DOHH2 (cell line): ENCODE results near the gene CATSPER4.

Experiments
- H3F3A ChIP-seq: fragments of 200-600 bp; sonication (generic), shearing (Covaris generic); 2 replicates; pipeline ENCODE4 v1.6.0; 2016; ENCODE audit warnings: antibody characterized with exemption, mild to moderate bottlenecking; ENCODE audit not compliant: control insufficient read depth, insufficient read depth
- H3K27ac ChIP-seq: fragments of 200-600 bp; sonication (generic); 2 replicates; pipeline ENCODE4 v1.5.1; 2014; ENCODE audit warnings: low read depth, mild to moderate bottlenecking, low read length, moderate library complexity
- H3K27me3 ChIP-seq: fragments of 200-600 bp; sonication (generic); 2 replicates; pipeline ENCODE4 v1.6.1; 2014; ENCODE audit warnings: mild to moderate bottlenecking, low read length, mixed read lengths; ENCODE audit not compliant: control insufficient read depth
- H3K36me3 ChIP-seq: fragments of 200-600 bp; sonication (generic); 2 replicates; pipeline ENCODE4 v1.6.1; 2014; ENCODE audit warnings: mild to moderate bottlenecking, low read length, moderate library complexity, mixed read lengths; ENCODE audit not compliant: control insufficient read depth
- H3K4me1 ChIP-seq: fragments of 200-600 bp; sonication (generic); 2 replicates; pipeline ENCODE4 v1.6.1; 2014; ENCODE audit warnings: mild to moderate bottlenecking, low read length, mixed read lengths; ENCODE audit not compliant: control insufficient read depth
- H3K4me2 ChIP-seq: fragments of 200-600 bp; sonication (generic); 2 replicates; pipeline ENCODE4 v1.6.0; 2014; ENCODE audit warnings: mild to moderate bottlenecking, low read length, moderate library complexity
- H3K4me3 ChIP-seq: fragments of 200-600 bp; sonication (generic); 2 replicates; pipeline ENCODE4 v1.5.1; 2014; ENCODE audit warnings: mild to moderate bottlenecking, low read length, mixed read lengths
- H3K79me2 ChIP-seq: fragments of 200-600 bp; sonication (generic); 2 replicates; pipeline ENCODE4 v1.6.1; 2014; ENCODE audit warnings: mild to moderate bottlenecking, low read length, mixed read lengths; ENCODE audit not compliant: control insufficient read depth
- H3K9me2 ChIP-seq: fragments of 200-600 bp; sonication (generic); replicated peaks from 2 replicates; pipeline ENCODE4 v1.6.1; 2014; ENCODE audit warnings: mild to moderate bottlenecking, low read length, mixed read lengths; ENCODE audit not compliant: control insufficient read depth
- H3K9me3 ChIP-seq: fragments of 200-600 bp; sonication (generic); 2 replicates; pipeline ENCODE4 v1.6.1; 2014; ENCODE audit warnings: antibody characterized with exemption, low read length, mixed read lengths; ENCODE audit not compliant: control insufficient read depth, insufficient read depth
- H4K20me1 ChIP-seq: fragments of 200-600 bp; sonication (generic); 2 replicates; pipeline ENCODE4 v1.6.0; 2014; ENCODE audit warnings: low read depth, mild to moderate bottlenecking, antibody characterized with exemption, low read length, moderate library complexity; ENCODE audit not compliant: control insufficient read depth, insufficient read depth
- CTCF ChIP-seq: fragments of 200-600 bp; sonication (generic); IDR thresholded peaks from one replicate; pipeline ENCODE4 v1.5.1; 2014; ENCODE audit warnings: antibody characterized with exemption, mild to moderate bottlenecking, low read depth, low read length; ENCODE audit not compliant: poor library complexity, severe bottlenecking
- EZH2phosphoT487 ChIP-seq: fragments of 200-600 bp; sonication (generic); IDR thresholded peaks from 2 replicates; pipeline ENCODE4 v1.6.1; 2017; ENCODE audit warnings: borderline replicate concordance, mild to moderate bottlenecking, antibody characterized with exemption, low read length, moderate library complexity, mixed read lengths

CATSPER4 gene

GRCh38 chr1:26190373-26190987 lies at the start of gene CATSPER4:
Gene CATSPER4 (plus strand): TSS chr1:26190602. CDS start chr1:26190628, 26 bp downstream.
- Histone ChIP-seq H3K4me1 (no peaks in the 10 kb centered on the region), H3K9me3 (no peaks in the 10 kb centered on the region), H3K27me3 (peaks cover 6% of the 10 kb centered on the region; the same call in 1 of the 2 replicates), H3K79me2 (no peaks in the 10 kb centered on the region), H3F3A (no peaks in the 10 kb centered on the region), H3K4me2 (no peak within 1 kb of the TSS), H4K20me1 (no peaks in the 10 kb centered on the region), H3K36me3 (no peaks in the 10 kb centered on the region), H3K9me2 (no peaks in the 10 kb centered on the region), H3K4me3 (no peak within 1 kb of the TSS), H3K27ac (no peak within 1 kb of the TSS)
- TF ChIP-seq EZH2phosphoT487 = no peak
- TF ChIP-seq CTCF = peak; percentile 35

GRCh38 chr1:26142159-26142558 lies 48.2 kb upstream of the CATSPER4 start:
- Histone ChIP-seq H3K4me2 (no peak overlapping the region), H3F3A (0 out of 2 replicates have a peak, but pooled peaks cover 4% of the 10 kb centered on the region), H3K4me1 (peaks cover 7% of the 10 kb centered on the region), H4K20me1 (no peaks in the 10 kb centered on the region; the same call in 1 of the 2 replicates), H3K9me2 (no peaks in the 10 kb centered on the region), H3K79me2 (no peaks in the 10 kb centered on the region), H3K9me3 (no peaks in the 10 kb centered on the region), H3K4me3 (no peak overlapping the region), H3K27ac (no peak overlapping the region), H3K27me3 (no peaks in the 10 kb centered on the region), H3K36me3 (no peaks in the 10 kb centered on the region)
- TF ChIP-seq CTCF (no peak), EZH2phosphoT487 (no peak)

- Histone ChIP-seq H3K4me3 (no peak overlapping the region), H3K4me1 (peaks cover 4% of the 10 kb centered on the region), H3K27me3 (peaks cover 19% of the 10 kb centered on the region), H3K79me2 (no peaks in the 10 kb centered on the region), H3K4me2 (peak overlapping the region; percentile 31; the same call in 1 of the 2 replicates), H3K9me3 (no peaks in the 10 kb centered on the region), H3F3A (0 out of 2 replicates have a peak, but pooled peaks cover 4% of the 10 kb centered on the region), H3K9me2 (no peaks in the 10 kb centered on the region), H3K27ac (no peak overlapping the region), H4K20me1 (no peaks in the 10 kb centered on the region; the same call in none of the 2 replicates), H3K36me3 (no peaks in the 10 kb centered on the region)
- TF ChIP-seq EZH2phosphoT487 (no peak), CTCF (peak; percentile 74)
These were observed 45.1 kb upstream of the CATSPER4 start for GRCh38 chr1:26145041-26145959.
